Naive B cell (primary cell): ENCODE measurements around the gene DHFR2. TPM values are rescaled to one million over a fixed set of nuclear protein-coding genes. Genes with fewer than 3 reads are reported as not detected.
"Not testable (repeated sequence)": the region's sequence is repeated elsewhere in the genome, so short reads cannot be mapped to it uniquely, and the experiment has no call there.

Experiments
- ATAC-seq, 2 donors: fragments of 150-1000 bp; cut with Tn5 transposase; 2 replicates each; pipeline ENCODE4 v1.10.0; 2021; ENCODE audit warnings: low read depth in 2 of 2, mild to moderate bottlenecking in 2 of 2, moderate library complexity in 2 of 2
- DNase-seq: peaks from one replicate; pipeline ENCODE4 v3.0.0; 2022
- H3K27ac Mint-ChIP-seq, 6 donors: one replicate each; pipeline ENCODE4 v1.8.0; 2020 to 2022; ENCODE audit warnings: mild to moderate bottlenecking in 6 of 6, mixed read lengths in 6 of 6, moderate library complexity in 5 of 6, inconsistent platforms in 2 of 6
- H3K27me3 Mint-ChIP-seq, 3 donors: one replicate each; pipeline ENCODE4 v1.8.0; 2021 to 2022; ENCODE audit warnings: mixed read lengths in 3 of 3, mild to moderate bottlenecking in 1 of 3
- H3K36me3 Mint-ChIP-seq, 2 donors: one replicate each; pipeline ENCODE4 v1.8.0; 2020 to 2022; ENCODE audit warnings: mixed read lengths in 2 of 2, inconsistent platforms in 1 of 2, mild to moderate bottlenecking in 1 of 2
- H3K4me1 Mint-ChIP-seq, 3 donors: one replicate each; pipeline ENCODE4 v1.8.0; 2020 to 2022; ENCODE audit warnings: mixed read lengths in 3 of 3, inconsistent platforms in 1 of 3, mild to moderate bottlenecking in 1 of 3, moderate library complexity in 1 of 3
- H3K4me3 Mint-ChIP-seq, 8 donors: one replicate each; pipeline ENCODE4 v1.8.0; 2020 to 2022; ENCODE audit warnings: mild to moderate bottlenecking in 8 of 8, mixed read lengths in 8 of 8, moderate library complexity in 8 of 8, inconsistent platforms in 2 of 8
- H3K9me3 Mint-ChIP-seq, 7 donors: one replicate each; pipeline ENCODE4 v1.8.0; 2020 to 2022; ENCODE audit warnings: mixed read lengths in 7 of 7, mild to moderate bottlenecking in 5 of 7, inconsistent platforms in 2 of 7, moderate library complexity in 1 of 7
- polyA plus RNA-seq, 6 donors: library from polyadenylated mRNA; unstranded; fragments of 300-500 nt; fragmentation: Illumina TruSeq; gene quantifications; one replicate each; pipeline ENCODE4 v1.2.3, GENCODE V29; 2021; ENCODE audit warnings: low read depth in 6 of 6

DHFR2 gene
- polyA plus RNA-seq, 6 donors from 2014 or later = 1.8 to 4.6 (median 3.1) TPM

GRCh38 chr3:94081884-94082283, 19.2 kb upstream of the DHFR2 start:
- peak overlapping the region in 2 of 6 donors; percentile 23 to 49 for H3K27ac Mint-ChIP-seq
- no peak overlapping the region for H3K4me3 Mint-ChIP-seq
- ATAC-seq (no peak), DNase-seq (no peak)
- H3K27me3 Mint-ChIP-seq = no peaks in the 10 kb centered on the region
- H3K4me1 Mint-ChIP-seq = peaks cover 25 to 39% (median 30%) of the 10 kb centered on the region in 3 donors
- H3K36me3 Mint-ChIP-seq = no peaks in the 10 kb centered on the region
- peaks cover 0 to 1% (median 0%) of the 10 kb centered on the region in 7 donors for H3K9me3 Mint-ChIP-seq

DNA sequence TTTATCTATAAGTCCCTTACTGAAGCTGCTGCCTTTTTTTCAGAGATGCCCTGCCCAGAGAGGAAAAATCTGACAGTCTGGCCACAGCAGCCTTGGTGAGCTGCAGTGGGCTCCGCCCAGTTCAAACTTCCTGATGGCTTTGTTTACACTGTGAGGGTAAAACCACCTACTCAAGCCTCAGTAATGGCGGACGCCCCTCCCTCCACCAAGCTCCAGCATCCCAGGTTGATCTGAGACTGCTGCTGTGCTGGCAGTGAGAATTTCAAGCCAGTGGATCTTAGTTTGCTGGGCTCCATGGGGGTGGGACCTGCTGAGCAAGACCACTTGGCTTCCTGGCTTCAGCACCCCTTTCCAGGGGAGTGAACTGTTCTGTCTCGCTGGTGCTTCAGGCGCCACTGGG, 17.8 kb upstream of the DHFR2 start:
- not testable (repeated sequence) for H3K36me3 Mint-ChIP-seq

DNA sequence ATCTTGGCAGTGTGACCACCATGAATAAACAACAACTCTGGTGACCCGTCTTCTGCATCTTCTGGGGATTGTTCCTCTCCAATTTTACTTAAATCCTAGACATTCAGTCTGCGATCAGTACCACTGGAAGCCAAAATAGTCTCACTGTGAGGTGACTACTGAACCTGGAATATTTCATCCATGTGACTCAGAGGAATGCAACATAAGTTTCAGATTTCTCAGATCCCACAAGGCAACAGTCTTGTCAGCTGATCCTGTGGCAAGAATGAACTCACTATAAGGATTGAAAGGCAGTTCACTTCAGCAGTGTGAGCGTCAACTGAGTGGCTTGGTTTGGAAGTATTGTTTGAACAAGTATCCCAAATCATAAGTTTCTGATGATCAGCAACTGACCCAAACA, 13.3 kb upstream of the DHFR2 start:
- no peak overlapping the region for H3K27ac Mint-ChIP-seq

More for the DNA sequence above, 17.8 kb upstream of the DHFR2 start:
- not testable (repeated sequence) for H3K27me3 Mint-ChIP-seq, H3K9me3 Mint-ChIP-seq, DNase-seq, ATAC-seq, H3K4me3 Mint-ChIP-seq
- Mint-ChIP-seq H3K27ac (peak overlapping the region in 5 of 6 donors; percentile 29 to 80 (median 47)), H3K4me1 (peaks cover 30 to 42% (median 31%) of the 10 kb centered on the region in 3 donors)

DNA sequence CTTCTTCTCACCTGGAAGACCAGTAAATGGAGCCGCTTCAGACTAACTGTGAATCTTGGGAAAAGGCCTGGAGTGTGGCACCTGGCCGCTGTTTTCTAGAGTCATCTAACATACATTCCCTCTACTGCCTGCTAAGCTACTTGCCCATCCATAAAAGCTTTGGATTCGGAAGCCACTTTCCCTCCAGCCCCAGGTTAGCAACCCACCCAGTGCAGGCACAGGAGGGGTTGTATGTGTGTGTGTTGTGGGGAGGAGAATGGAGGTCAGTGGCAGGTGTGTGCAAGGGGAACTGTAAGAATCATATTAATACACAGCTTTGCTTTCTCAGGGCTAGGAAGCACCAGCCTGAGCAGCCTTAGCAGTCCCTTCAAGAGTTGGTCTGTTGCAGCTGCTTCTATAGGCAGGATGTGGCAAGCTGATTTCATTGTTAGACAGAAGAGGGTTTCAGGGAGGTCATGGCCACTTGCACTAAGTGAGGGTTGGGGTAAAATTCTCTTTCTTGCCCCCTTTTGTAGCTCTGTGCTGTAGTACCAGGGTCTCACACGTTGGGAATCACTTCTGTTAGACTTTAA, 9.1 kb upstream of the DHFR2 start:
- Mint-ChIP-seq H3K4me3 (no peak overlapping the region), H3K9me3 (peaks cover 0 to 7% (median 0%) of the 10 kb centered on the region in 7 donors), H3K36me3 (peaks cover 26 to 29% of the 10 kb centered on the region in 2 donors), H3K4me1 (peaks cover 45 to 50% (median 47%) of the 10 kb centered on the region in 3 donors), H3K27me3 (no peaks in the 10 kb centered on the region), H3K27ac (no peak overlapping the region)
- no peak for DNase-seq
- no peak for ATAC-seq

More for the DNA sequence above, 13.3 kb upstream of the DHFR2 start:
- H3K4me1 Mint-ChIP-seq = peaks cover 50 to 75% (median 60%) of the 10 kb centered on the region in 3 donors
- H3K9me3 Mint-ChIP-seq = peaks cover 0 to 4% (median 0%) of the 10 kb centered on the region in 7 donors
- H3K4me3 Mint-ChIP-seq = no peak overlapping the region
- peaks cover 13 to 16% of the 10 kb centered on the region in 2 donors for H3K36me3 Mint-ChIP-seq
- DNase-seq (no peak), ATAC-seq (no peak)
- no peaks in the 10 kb centered on the region for H3K27me3 Mint-ChIP-seq

DNA sequence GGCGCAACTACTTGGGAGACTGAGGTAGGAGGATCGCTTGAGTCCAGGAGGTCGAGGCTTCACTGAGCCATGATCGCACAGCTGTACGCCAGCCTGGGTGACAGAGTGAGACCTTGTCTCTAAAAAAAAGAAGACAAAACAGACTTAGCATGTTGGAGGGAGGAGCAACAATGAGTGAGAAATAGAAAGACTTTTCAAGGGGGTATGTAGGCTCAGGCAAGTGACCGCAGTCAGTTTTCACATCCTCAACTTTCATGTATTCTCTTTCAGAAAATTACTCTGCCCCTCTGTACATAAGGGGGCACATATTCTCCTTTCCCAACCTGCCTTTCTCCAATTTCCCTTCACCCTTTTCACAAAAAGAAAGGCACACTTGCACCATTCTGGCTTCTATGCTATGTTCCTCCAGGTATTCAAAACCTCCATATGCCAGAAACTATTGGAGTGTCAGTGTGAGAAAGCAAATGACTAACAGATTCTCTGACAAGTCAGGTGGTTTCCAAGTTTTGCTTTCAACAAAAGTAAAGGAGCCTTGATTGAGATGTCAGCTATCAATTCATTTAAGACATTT, 7.7 kb upstream of the DHFR2 start:
- ATAC-seq (no peak), DNase-seq (no peak)
- Mint-ChIP-seq H3K4me3 (no peak overlapping the region), H3K27ac (peak overlapping the region in 2 of 6 donors; percentile 46 to 68), H3K9me3 (peaks cover 0 to 7% (median 0%) of the 10 kb centered on the region in 7 donors), H3K4me1 (peaks cover 48 to 61% (median 55%) of the 10 kb centered on the region in 3 donors), H3K36me3 (peaks cover 29 to 37% of the 10 kb centered on the region in 2 donors), H3K27me3 (no peaks in the 10 kb centered on the region)

DNA sequence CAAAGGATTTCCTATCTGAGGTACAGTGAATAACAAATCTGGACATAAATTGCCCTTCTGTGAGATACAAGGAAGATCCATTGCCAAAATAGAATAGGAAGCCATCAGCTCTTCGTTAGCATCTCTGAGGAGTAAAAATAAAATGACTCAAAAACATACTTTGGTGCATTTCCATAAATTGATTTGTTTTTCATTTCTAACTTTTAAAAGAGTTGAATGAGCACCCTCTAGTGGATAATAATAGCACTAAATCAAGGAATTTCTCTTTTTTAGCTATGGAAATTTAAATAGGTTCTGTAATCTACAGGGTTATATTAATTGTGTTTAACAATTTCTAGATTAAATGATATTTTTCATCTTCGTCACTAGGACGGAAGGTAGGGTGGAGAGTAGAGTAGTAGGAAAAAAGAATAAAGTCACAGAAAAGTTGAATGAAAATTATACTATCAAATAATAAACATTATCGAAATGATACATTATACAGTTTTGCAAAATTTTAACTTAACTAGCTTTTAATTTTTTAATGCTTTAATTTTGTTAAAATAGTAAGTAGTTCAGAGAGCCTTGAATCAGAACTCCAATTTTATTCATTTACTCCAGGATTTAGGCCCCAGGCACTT, 6.6 kb upstream of the DHFR2 start:
- H3K4me1 Mint-ChIP-seq = peaks cover 45 to 59% (median 47%) of the 10 kb centered on the region in 3 donors
- peak overlapping the region in 2 of 6 donors; percentile 10 to 84 for H3K27ac Mint-ChIP-seq
- peaks cover 29 to 37% of the 10 kb centered on the region in 2 donors for H3K36me3 Mint-ChIP-seq
- peak overlapping the region in 1 of 8 donors; percentile 5 for H3K4me3 Mint-ChIP-seq
- no peaks in the 10 kb centered on the region for H3K27me3 Mint-ChIP-seq
- ATAC-seq (no peak), DNase-seq (peak; percentile 13)
- H3K9me3 Mint-ChIP-seq = peaks cover 0 to 7% (median 0%) of the 10 kb centered on the region in 7 donors

- Mint-ChIP-seq H3K27me3 (no peaks in the 10 kb centered on the region), H3K4me3 (peak overlapping the region in 3 of 8 donors; percentile 28 to 63 (median 57)), H3K9me3 (peaks cover 0 to 2% (median 0%) of the 10 kb centered on the region in 7 donors), H3K4me1 (peaks cover 42 to 65% (median 45%) of the 10 kb centered on the region in 3 donors), H3K27ac (peak overlapping the region in 3 of 6 donors; percentile 74 to 88 (median 80)), H3K36me3 (peaks cover 20 to 23% of the 10 kb centered on the region in 2 donors)
- no peak for DNase-seq
- no peak for ATAC-seq
These were observed 4.1 kb upstream of the DHFR2 start for GRCh38 chr3:94066506-94067500.

GRCh38 chr3:94065819-94066480, 3.2 kb upstream of the DHFR2 start:
- Mint-ChIP-seq H3K27ac (peak overlapping the region in 2 of 6 donors; percentile 74 to 88), H3K36me3 (peaks cover 16 to 20% of the 10 kb centered on the region in 2 donors), H3K27me3 (no peaks in the 10 kb centered on the region), H3K4me1 (peaks cover 42 to 57% (median 43%) of the 10 kb centered on the region in 3 donors), H3K4me3 (peak overlapping the region in 1 of 8 donors; percentile 52), H3K9me3 (peaks cover 0 to 2% (median 0%) of the 10 kb centered on the region in 7 donors)
- no peak for DNase-seq
- no peak for ATAC-seq

DNA sequence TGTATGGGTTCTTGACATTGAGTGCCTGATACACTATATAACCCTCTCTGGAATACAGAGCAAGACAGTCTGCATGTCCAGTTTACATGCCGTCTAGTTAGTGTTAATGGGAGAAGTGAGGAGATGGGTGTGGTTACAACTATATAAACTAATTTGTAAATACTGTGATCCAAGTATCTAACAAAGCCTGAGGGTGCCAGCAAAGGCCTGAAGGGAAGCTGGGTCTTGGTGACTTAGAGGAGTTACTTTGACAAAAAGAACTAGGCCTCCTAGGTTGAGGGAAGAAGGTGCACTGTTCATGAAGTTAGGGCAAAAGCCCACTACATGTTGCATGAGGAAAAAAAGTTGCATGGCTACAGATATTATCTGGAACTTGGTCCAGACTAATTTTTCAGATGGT, 2.4 kb upstream of the DHFR2 start:
- peak overlapping the region in 4 of 8 donors; percentile 0 to 32 (median 11) for H3K4me3 Mint-ChIP-seq
- H3K9me3 Mint-ChIP-seq = peaks cover 0 to 2% (median 0%) of the 10 kb centered on the region in 7 donors
- no peaks in the 10 kb centered on the region for H3K27me3 Mint-ChIP-seq
- H3K36me3 Mint-ChIP-seq = peaks cover 16 to 20% of the 10 kb centered on the region in 2 donors
- peaks cover 42 to 59% (median 43%) of the 10 kb centered on the region in 3 donors for H3K4me1 Mint-ChIP-seq
- peak overlapping the region in 2 of 6 donors; percentile 16 to 52 for H3K27ac Mint-ChIP-seq
- DNase-seq (no peak), ATAC-seq (no peak)

DNA sequence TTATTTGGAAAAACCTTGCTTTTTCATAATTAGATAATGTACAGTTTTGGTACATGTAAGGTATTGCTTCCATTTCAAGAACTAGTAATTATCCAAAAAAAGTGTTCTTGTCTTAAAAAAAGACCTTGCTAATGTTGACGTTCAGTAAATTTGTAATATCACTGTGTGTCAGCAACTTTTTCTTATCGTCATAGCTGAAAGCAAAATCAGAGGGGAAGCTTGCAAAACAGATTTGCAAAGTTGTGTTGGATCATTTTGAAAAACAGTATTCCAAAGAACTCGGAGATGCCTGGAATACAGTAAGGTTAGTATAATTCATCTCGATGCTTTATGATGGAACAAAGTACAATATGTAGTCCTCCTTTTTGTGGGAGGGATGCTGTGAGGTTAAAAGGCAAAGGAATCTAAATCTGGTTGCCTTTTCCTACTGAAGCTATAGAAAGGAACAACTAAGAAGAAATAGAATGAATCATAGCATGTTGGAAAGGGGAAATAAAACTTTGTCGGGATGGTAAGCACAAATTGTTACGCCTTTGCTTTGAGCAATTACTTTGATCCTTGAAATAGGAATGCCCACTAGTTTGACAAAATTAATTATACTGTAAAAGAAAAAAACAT, 1.6 kb upstream of the DHFR2 start:
- Mint-ChIP-seq H3K4me1 (peaks cover 41 to 56% (median 43%) of the 10 kb centered on the region in 3 donors), H3K27ac (peak overlapping the region in 3 of 6 donors; percentile 99 to 100 (median 100)), H3K4me3 (peak overlapping the region in 7 of 8 donors; percentile 96 to 100 (median 99)), H3K27me3 (no peaks in the 10 kb centered on the region), H3K36me3 (peaks cover 16 to 20% of the 10 kb centered on the region in 2 donors), H3K9me3 (peaks cover 0 to 2% (median 0%) of the 10 kb centered on the region in 7 donors)
- ATAC-seq (no peak), DNase-seq (no peak)

DNA sequence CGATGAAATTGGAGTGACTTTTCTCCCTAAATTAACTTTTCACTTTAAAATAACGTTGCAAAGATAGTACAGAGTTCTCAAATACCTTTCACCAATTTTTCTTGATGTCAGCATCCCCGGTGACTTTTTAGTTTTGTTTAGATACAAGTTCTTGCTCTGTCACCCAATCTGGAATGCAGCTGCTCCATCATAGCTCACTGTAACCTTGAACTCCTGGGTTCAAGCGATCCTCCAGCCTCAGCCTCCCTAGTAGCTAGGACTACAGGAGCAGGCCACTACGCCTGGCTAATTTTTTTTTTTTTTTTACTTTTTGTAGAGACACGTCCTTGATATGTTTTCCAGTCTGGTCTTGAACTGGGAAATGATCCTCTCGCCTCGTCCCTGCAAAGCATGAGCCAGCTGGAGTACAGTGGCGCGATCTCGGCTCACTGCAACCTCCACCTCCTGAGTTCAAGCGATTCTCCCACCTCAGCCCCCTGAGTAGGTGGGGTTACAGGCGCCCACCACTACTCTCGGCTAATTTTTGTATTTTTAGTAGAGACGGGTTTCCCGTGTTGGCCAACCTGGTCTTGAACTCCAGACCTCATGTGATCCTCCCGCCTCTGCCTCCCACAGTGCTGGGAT, 892 bp upstream of the DHFR2 start:
- ATAC-seq = no peak
- Mint-ChIP-seq H3K27ac (peak overlapping the region; percentile 99 to 100 (median 100)), H3K4me1 (peaks cover 37 to 51% (median 37%) of the 10 kb centered on the region in 3 donors), H3K27me3 (no peaks in the 10 kb centered on the region), H3K36me3 (peaks cover 16 to 20% of the 10 kb centered on the region in 2 donors), H3K4me3 (peak overlapping the region; percentile 96 to 100 (median 99)), H3K9me3 (peaks cover 0 to 2% (median 0%) of the 10 kb centered on the region in 7 donors)
- no peak for DNase-seq
